Mucosa of gallbladder (tissue), 1 donor: ENCODE results near the gene MTX1. TPM values are rescaled to one million over a fixed set of nuclear protein-coding genes. Genes with fewer than 3 reads are reported as not detected.

ENCODE experiments used
- DNase-seq: peaks from one replicate; pipeline ENCODE4 v3.0.0-alpha.2; 2020; ENCODE audit warnings: low spot score
- total RNA-seq: library from RNA; stranded (reverse); gene quantifications from one replicate; pipeline ENCODE4 v1.2.1, GENCODE V29; 2021
- donor health status: DM: no; HTN: no; CAD: no.

Gene MTX1
- total RNA-seq, 1 donor from 2014 or later: 31.3 TPM

GRCh38 chr1:155174324-155175280, 33.9 kb upstream of the MTX1 start:
- DNase-seq: no peak

GRCh38 chr1:155175281-155175926, 33.1 kb upstream of the MTX1 start:
- no peak for DNase-seq

GRCh38 chr1:155175927-155176371, 32.5 kb upstream of the MTX1 start:
- DNase-seq: no peak

GRCh38 chr1:155176544-155177071, 31.9 kb upstream of the MTX1 start:
- DNase-seq: peak; percentile 89

GRCh38 chr1:155177192-155177917, 31.1 kb upstream of the MTX1 start:
- DNase-seq: no peak

- DNase-seq: no peak
Measured at GRCh38 chr1:155177918-155178281, 30.6 kb upstream of the MTX1 start.

- no peak for DNase-seq
Measured at GRCh38 chr1:155178441-155179111, 29.9 kb upstream of the MTX1 start.

GRCh38 chr1:155179112-155180031, 29.1 kb upstream of the MTX1 start:
- no peak for DNase-seq

GRCh38 chr1:155181371-155182051, 27.0 kb upstream of the MTX1 start:
- no peak for DNase-seq

GRCh38 chr1:155182052-155182550, 26.4 kb upstream of the MTX1 start:
- no peak for DNase-seq

- no peak for DNase-seq
Measured at GRCh38 chr1:155183775-155184221, 24.7 kb upstream of the MTX1 start.

GRCh38 chr1:155184351-155184811, 24.1 kb upstream of the MTX1 start:
- DNase-seq: no peak

GRCh38 chr1:155184835-155185782, 23.4 kb upstream of the MTX1 start:
- no peak for DNase-seq

- DNase-seq: no peak
Measured at GRCh38 chr1:155185783-155186066, 22.8 kb upstream of the MTX1 start.

GRCh38 chr1:155186067-155186793, 22.3 kb upstream of the MTX1 start:
- peak; percentile 43 for DNase-seq

GRCh38 chr1:155186794-155187455, 21.6 kb upstream of the MTX1 start:
- DNase-seq: no peak

GRCh38 chr1:155187456-155187891, 21.0 kb upstream of the MTX1 start:
- DNase-seq: no peak
